GM12878 (cell line): ENCODE measurements around the gene SPDYE4. TPM values are rescaled to one million over a fixed set of nuclear protein-coding genes. Genes with fewer than 3 reads are reported as not detected.

Source experiments
- ATAC-seq: fragments of 200-7000 bp; cut with Tn5 transposase; 3 replicates; pipeline ENCODE4 v1.9.1; 2020; ENCODE audit warnings: mild to moderate bottlenecking, moderate library complexity
- BruUV-seq: library from RNA; stranded (reverse); fragments of 400-500 nt; replicated peaks from 2 replicates; lab custom pipeline; 2021; lab: Mats Ljungman, UMichigan
- CTCF ChIA-PET: fragments of 300-600 bp; sonication (Branson Sonifier 250); formaldehyde crosslinking; extraction: SDS; loops from one replicate; lab custom pipeline; 2021; ENCODE audit warnings: inconsistent platforms; lab: Yijun Ruan, JAX
- POLR2A ChIA-PET: fragments of 350-600 bp; formaldehyde crosslinking; extraction: SDS; loops from one replicate; lab custom pipeline; 2021; ENCODE audit warnings: inconsistent platforms; lab: Charles Lee
- RAD21 ChIA-PET: fragments of 300-600 bp; sonication (Branson Sonifier 250); formaldehyde crosslinking; loops from one replicate; lab custom pipeline; 2023; ENCODE audit warnings: antibody characterized with exemption; ENCODE audit not compliant: unreplicated experiment; lab: Charles Lee
- SMC1A ChIA-PET: fragments of 300-600 bp; sonication (Branson Sonifier 250); formaldehyde crosslinking; loops from one replicate; lab custom pipeline; 2023; ENCODE audit not compliant: unreplicated experiment, uncharacterized antibody; lab: Charles Lee
- DNase-seq: peaks from one replicate; pipeline ENCODE4 v3.0.0-alpha.2; 2011; ENCODE audit warnings: low read depth, low spot score
- FAIRE-seq: peaks from 3 replicates; lab custom pipeline; 2011; peaks lifted over from hg19 to GRCh38; lab: Jason Lieb, UNC
- H2AFZ ChIP-seq: 2 replicates; pipeline ENCODE4 v1.6.0; 2011; ENCODE audit warnings: low read depth, low read length, control low read depth; ENCODE audit not compliant: control insufficient read depth
- H3K27ac ChIP-seq: 2 replicates; pipeline ENCODE4 v1.5.1; 2011; ENCODE audit warnings: control low read depth; ENCODE audit not compliant: control insufficient read depth, insufficient read depth
- H3K27me3 ChIP-seq, 2 experiments: replicated peaks in 1 of 2; 2 replicates each; pipeline versions ENCODE4 v1.6.0 to v1.6.1; 2011; ENCODE audit warnings: low read length in 1 of 2; ENCODE audit not compliant: control insufficient read depth in 2 of 2, insufficient read depth in 2 of 2
- H3K36me3 ChIP-seq, 2 experiments: 2 replicates each; pipeline ENCODE4 v1.5.1; 2011; ENCODE audit warnings: low read length in 1 of 2; ENCODE audit not compliant: control insufficient read depth in 2 of 2, insufficient read depth in 2 of 2
- H3K4me1 ChIP-seq: 2 replicates; pipeline ENCODE4 v1.6.1; 2011; ENCODE audit warnings: mild to moderate bottlenecking, low read length, moderate library complexity, mixed read lengths; ENCODE audit not compliant: control insufficient read depth, insufficient read depth
- H3K4me2 ChIP-seq: 2 replicates; pipeline ENCODE4 v1.6.0; 2011; ENCODE audit warnings: control low read depth; ENCODE audit not compliant: control insufficient read depth, insufficient read depth
- H3K4me3 ChIP-seq: fragments of 200-600 bp; sonication (generic); 2 replicates; pipeline ENCODE4 v1.5.1; 2016
- H3K79me2 ChIP-seq: 2 replicates; pipeline ENCODE4 v1.6.0; 2011; ENCODE audit warnings: low read length; ENCODE audit not compliant: control insufficient read depth, insufficient read depth
- H3K9ac ChIP-seq: 2 replicates; pipeline ENCODE4 v1.8.0; 2011; ENCODE audit warnings: low read length, control low read depth, mixed read lengths; ENCODE audit not compliant: control insufficient read depth, insufficient read depth
- H3K9me3 ChIP-seq: replicated peaks from 3 replicates; pipeline ENCODE4 v1.5.1; 2011; ENCODE audit warnings: mild to moderate bottlenecking, low read length; ENCODE audit not compliant: control insufficient read depth, insufficient read depth
- H4K20me1 ChIP-seq: 2 replicates; pipeline ENCODE4 v1.6.0; 2011; ENCODE audit not compliant: control insufficient read depth, insufficient read depth
- BHLHE40 ChIP-seq, 2 experiments: fragments of 450-650 bp in 1 of 2; IDR thresholded peaks; 2 replicates each; pipeline ENCODE4 v1.6.1; 2011 to 2017; ENCODE audit warnings: low read depth in 2 of 2, borderline replicate concordance in 1 of 2, improper control_type of control experiment in 1 of 2, low read length in 1 of 2, mild to moderate bottlenecking in 1 of 2
- CTCF ChIP-seq, 3 experiments: IDR thresholded peaks in 2 of 3; conservative IDR thresholded peaks in 1 of 3; 2 replicates each; pipeline ENCODE4 v1.5.1; 2011; ENCODE audit warnings: low read depth in 3 of 3, low read length in 3 of 3, mild to moderate bottlenecking in 3 of 3, control low read depth in 2 of 3, moderate library complexity in 2 of 3, inconsistent platforms in 1 of 3, mixed read lengths in 1 of 3; ENCODE audit not compliant: control insufficient read depth in 2 of 3, insufficient read depth in 1 of 3; ENCODE audit errors: extremely low read depth in 1 of 3
- EGR1 ChIP-seq, 2 experiments: IDR thresholded peaks; 1 replicate in 1 of 2; 2 replicates in 1 of 2; pipeline ENCODE4 v1.6.1; 2011 to 2012; ENCODE audit warnings: low read depth in 2 of 2, low read length in 2 of 2, borderline replicate concordance in 1 of 2, mild to moderate bottlenecking in 1 of 2, moderate library complexity in 1 of 2
- IKZF2 ChIP-seq, 2 experiments: fragments of 450-650 bp; IDR thresholded peaks; 2 replicates each; pipeline ENCODE4 v1.6.1; 2017; ENCODE audit warnings: mild to moderate bottlenecking in 2 of 2, moderate library complexity in 2 of 2
- MYC ChIP-seq: IDR thresholded peaks from 2 replicates; pipeline ENCODE4 v1.6.1; 2011; ENCODE audit warnings: mild to moderate bottlenecking, low read length, moderate library complexity, inconsistent platforms; ENCODE audit not compliant: insufficient read depth, insufficient replicate concordance, insufficient read length, severe bottlenecking
- NKRF ChIP-seq: fragments of 450-650 bp; conservative IDR thresholded peaks from 2 replicates; pipeline ENCODE4 v1.6.1; 2017; ENCODE audit warnings: mild to moderate bottlenecking, moderate library complexity
- NR2F1 ChIP-seq: fragments of 450-650 bp; conservative IDR thresholded peaks from 2 replicates; pipeline ENCODE4 v1.6.1; 2017; ENCODE audit warnings: mild to moderate bottlenecking
- POLR2A ChIP-seq: IDR thresholded peaks from 2 replicates; pipeline ENCODE4 v1.6.1; 2011; ENCODE audit warnings: low read depth, mild to moderate bottlenecking, low read length
- SMC3 ChIP-seq: IDR thresholded peaks from 2 replicates; pipeline ENCODE4 v1.6.1; 2011; ENCODE audit warnings: low read length, improper control_type of control experiment, borderline replicate concordance
- YY1 ChIP-seq: IDR thresholded peaks from 2 replicates; pipeline ENCODE4 v1.6.1; 2011; ENCODE audit warnings: low read depth, mild to moderate bottlenecking, low read length
- ZNF217 ChIP-seq: fragments of 450-650 bp; IDR thresholded peaks from 2 replicates; pipeline ENCODE4 v1.6.1; 2017; ENCODE audit warnings: antibody characterized with exemption, mild to moderate bottlenecking
- ZNF592 ChIP-seq: fragments of 450-650 bp; IDR thresholded peaks from 2 replicates; pipeline ENCODE4 v1.6.1; 2017; ENCODE audit warnings: mild to moderate bottlenecking, moderate library complexity
- WGBS: methylation state at CpG from one replicate; pipeline ENCODE4 v1.1.6; 2016; ENCODE audit warnings: low lambda C conversion rate; ENCODE audit not compliant: insufficient replicate concordance, insufficient coverage; ENCODE audit errors: missing lambda C conversion rate; 5-methylcytosine and 5-hydroxymethylcytosine counted together
- in situ Hi-C: fragments of 300-500 bp; cut with MboI; formaldehyde crosslinking; loops from 9 replicates; pipeline ENCODE4 v1.14.3; 2018; ENCODE audit warnings: mixed read lengths
- intact Hi-C: fragments of 100-400 bp; cut with micrococcal nuclease; formaldehyde crosslinking; loops from one replicate; pipeline ENCODE4 v1.14.2; 2022; ENCODE audit not compliant: unreplicated experiment
- polyA plus RNA-seq, 11 experiments: library from polyadenylated mRNA; depleted of rRNA in 4 of 11; unstranded in 6 of 11; stranded (reverse) in 5 of 11; fragments of >200 nt; fragmentation: Nextera tagmentation in 4 of 11; fragmentation: Illumina TruSeq in 1 of 11; extraction: Ambion mirVana in 4 of 11; extraction: Trizol in 1 of 11; gene quantifications; 1 replicate in 1 of 11; 2 replicates in 10 of 11; pipeline versions ENCODE4 v1.2.1 to v1.2.3, GENCODE V29; 2011 to 2016; ENCODE audit warnings: inconsistent platforms in 2 of 11, missing spikeins in 2 of 11, low read depth in 1 of 11
- total RNA-seq, 4 experiments: library from RNA; depleted of rRNA in 3 of 4; stranded (reverse); fragments of >200 nt in 3 of 4; fragmentation: Illumina TruSeq in 1 of 4; extraction: Trizol in 1 of 4; gene quantifications; 2 replicates each; pipeline versions ENCODE4 v1.2.1 to v1.2.3, GENCODE V29; 2013 to 2021

The SPDYE4 gene
- total and polyA plus RNA-seq, 10 of the 15 experiments (the other 5 are each of a cell fraction or from before 2014, with no cell fraction given), result 0.07 to 0.18 TPM; not detected in 8

- ChIA-PET RAD21 (interaction anchor here (0.7 to 2.6 kb wide), 14 partner anchors 35 to 685 kb away, joined by 3 to 34 read pairs (median 4); partner anchors contain the start of genes RPL26 and SLC25A35), SMC1A (interaction anchor here (0.7 to 3.6 kb wide), 7 partner anchors 9 to 336 kb away, joined by 3 to 20 read pairs (median 6); no protein-coding TSS in a partner anchor), CTCF (interaction anchor here (0.6 to 3.9 kb wide), 34 partner anchors 11 to 724 kb away, joined by 3 to 67 read pairs (median 4); partner anchors contain the start of genes KRABD2 and NDEL1), POLR2A (no interaction called here)
- BruUV-seq, result no TSS peak
- H3K27ac ChIP-seq, result peak overlapping the region; percentile 30; the same call in 1 of the 2 replicates
- DNase-seq (peak; percentile 4), FAIRE-seq (no peak), ATAC-seq (peak; percentile 95)
- H3K79me2 ChIP-seq, result no peaks in the 10 kb centered on the region
- peak overlapping the region; percentile 24 for H3K9ac ChIP-seq
- peak overlapping the region; percentile 94 for H3K4me2 ChIP-seq
- in situ Hi-C loops, result loop anchor here (5.0 to 10.0 kb wide), 2 partner anchors 334 to 671 kb away; no protein-coding TSS in a partner anchor
- no peaks in the 10 kb centered on the region for H3K36me3 ChIP-seq
- intact Hi-C loops, result loop anchor here (1.0 to 10.0 kb wide), 4 partner anchors 173 to 671 kb away; partner anchors contain the start of gene RPL26
- H3K4me3 ChIP-seq, result peak overlapping the region; percentile 85
- no peaks in the 10 kb centered on the region; the same call in 2 of the 3 replicates for H3K9me3 ChIP-seq
- WGBS, result 4% methylated on average over 38 of the region's 70 CpGs
- H3K27me3 ChIP-seq, result no peaks in the 10 kb centered on the region; a peak in 1 of 4 replicates
- H3K4me1 ChIP-seq, result peaks cover 5% of the 10 kb centered on the region
- peak overlapping the region; percentile 96 for H2AFZ ChIP-seq
- H4K20me1 ChIP-seq, result no peaks in the 10 kb centered on the region
- TF ChIP-seq CTCF (IDR thresholded peaks at IDR 0.05 in 2 of 3, conservative IDR thresholded peaks at IDR 0.05 in 1 of 3; ENCODE audit: control insufficient read depth in 2 of 3, extremely low read depth in 1 of 3, insufficient read depth in 1 of 3, low read depth in 3 of 3, low read length in 3 of 3) (peak; percentile 71 to 88 (median 82)), NKRF (peak; percentile 47; the same call in 1 of the 2 replicates), ZNF217 (0 out of 2 replicates have a peak, but pooled peaks have one; percentile 42), YY1 (peak; percentile 63), BHLHE40 (IDR thresholded peaks at IDR 0.05; ENCODE audit: borderline replicate concordance in 1 of 2, low read depth in 2 of 2, low read length in 1 of 2) (peak in 1 of 2 experiments; percentile 44; a peak in 2 of 4 replicates), IKZF2 (IDR thresholded peaks at IDR 0.05) (0 out of 4 replicates have a peak, but pooled peaks of 1 of the 2 experiments have one; percentile 12), EGR1 (IDR thresholded peaks at IDR 0.05; ENCODE audit: borderline replicate concordance in 1 of 2, low read depth in 2 of 2, low read length in 2 of 2) (peak in 1 of 2 experiments; percentile 85; a peak in 2 of 3 replicates), SMC3 (peak; percentile 54), MYC (no peak), ZNF592 (peak; percentile 56; the same call in 1 of the 2 replicates), POLR2A (no peak; the same call in none of the 2 replicates), NR2F1 (0 out of 2 replicates have a peak, but pooled peaks have one; percentile 44)
Observed at GRCh38 chr17:8745586-8746500, 12.5 kb downstream of the SPDYE4 start.
